Astrocyte of the hippocampus (primary cell): ENCODE data around the gene IL5RA.

ENCODE experiments used
- DNase-seq: peaks from one replicate; pipeline ENCODE4 v3.0.0; 2011; ENCODE audit warnings: low read depth, low spot score

The IL5RA gene, protein sequence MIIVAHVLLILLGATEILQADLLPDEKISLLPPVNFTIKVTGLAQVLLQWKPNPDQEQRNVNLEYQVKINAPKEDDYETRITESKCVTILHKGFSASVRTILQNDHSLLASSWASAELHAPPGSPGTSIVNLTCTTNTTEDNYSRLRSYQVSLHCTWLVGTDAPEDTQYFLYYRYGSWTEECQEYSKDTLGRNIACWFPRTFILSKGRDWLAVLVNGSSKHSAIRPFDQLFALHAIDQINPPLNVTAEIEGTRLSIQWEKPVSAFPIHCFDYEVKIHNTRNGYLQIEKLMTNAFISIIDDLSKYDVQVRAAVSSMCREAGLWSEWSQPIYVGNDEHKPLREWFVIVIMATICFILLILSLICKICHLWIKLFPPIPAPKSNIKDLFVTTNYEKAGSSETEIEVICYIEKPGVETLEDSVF

DNA sequence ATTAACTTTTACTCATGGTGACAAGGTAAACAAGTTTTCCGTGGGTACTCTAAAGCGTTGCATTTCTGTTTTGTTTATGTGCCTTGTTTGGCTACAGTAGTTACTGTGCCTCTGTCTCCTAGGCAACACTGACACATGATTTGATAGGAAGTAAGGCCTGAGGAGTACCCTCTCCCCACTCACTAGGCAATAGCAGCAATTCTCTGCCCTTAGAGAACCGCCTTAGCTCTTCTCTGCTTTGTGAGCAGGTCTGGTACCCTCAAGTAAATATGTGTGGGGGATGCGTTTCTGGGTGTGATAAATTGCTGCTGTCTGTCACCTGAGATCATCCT lies at the start of gene IL5RA:
Gene IL5RA, minus strand, starts transcription at position 76 of the 332 bp plus-strand sequence. CDS start 5,390 bp downstream, outside the sequence.
- peak; percentile 12 for DNase-seq

GRCh38 chr3:3157484-3157883 lies 47.3 kb upstream of the IL5RA start:
- no peak for DNase-seq

- DNase-seq, result peak; percentile 52
These were observed 44.9 kb upstream of the IL5RA start for GRCh38 chr3:3154879-3155610.

GRCh38 chr3:3151513-3151912 lies 41.3 kb upstream of the IL5RA start:
- DNase-seq, result no peak

DNA sequence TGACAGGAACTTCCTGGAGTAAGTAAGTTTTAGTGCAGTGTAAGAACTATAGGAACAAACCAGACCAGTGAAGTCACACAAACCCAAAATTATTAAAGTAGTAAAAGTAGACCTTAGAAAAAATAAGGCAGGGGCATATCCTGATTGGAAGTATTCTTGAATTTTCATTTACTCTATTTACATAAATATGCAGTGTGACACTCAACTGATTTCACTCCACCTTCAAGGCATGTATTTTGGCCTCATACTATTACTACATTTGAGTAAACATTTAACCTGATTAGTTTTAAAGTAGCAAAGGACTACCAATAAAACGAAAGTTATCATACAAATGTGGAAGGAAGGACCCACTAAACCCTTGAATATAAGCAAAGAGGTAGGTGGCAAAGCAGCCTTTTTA lies 39.4 kb upstream of the IL5RA start:
- no peak for DNase-seq

DNA sequence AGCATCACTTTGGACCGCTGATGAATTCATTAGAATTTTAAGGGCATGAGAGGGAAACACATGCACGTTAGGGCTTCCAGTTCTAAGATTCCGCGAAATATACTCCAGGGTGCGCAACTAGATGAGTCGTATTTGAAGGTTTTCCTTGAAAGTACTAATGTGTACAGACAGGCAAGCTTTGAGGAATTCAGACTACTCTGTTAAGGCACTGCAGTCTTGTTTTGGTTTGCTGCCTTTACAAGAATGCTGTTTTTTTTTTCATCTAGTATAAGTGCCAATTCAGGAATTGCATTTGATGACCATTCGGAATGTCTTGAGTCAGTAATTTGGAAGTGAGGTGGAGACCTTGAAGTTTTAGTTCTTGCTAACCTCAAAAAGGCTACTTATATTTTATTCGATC lies 35.7 kb upstream of the IL5RA start:
- peak; percentile 75 for DNase-seq

DNA sequence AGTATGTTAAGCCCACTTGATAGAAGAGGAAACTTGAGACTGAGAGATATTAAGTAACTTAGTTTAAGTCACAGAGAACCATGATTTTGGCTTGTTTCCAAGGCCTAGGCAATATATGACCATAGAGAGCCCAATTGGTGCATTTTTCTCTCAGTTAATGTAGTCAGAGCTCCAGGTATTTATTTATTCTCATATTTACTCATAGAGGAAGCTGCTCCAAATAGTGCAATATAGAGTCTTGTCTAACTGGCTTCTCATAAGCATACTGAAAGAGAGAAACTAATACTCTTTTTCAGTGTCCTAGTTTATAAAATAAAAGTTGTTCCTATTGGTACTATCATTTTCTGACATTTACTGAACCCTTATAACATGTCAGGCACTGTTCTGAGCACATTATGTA lies 31.8 kb upstream of the IL5RA start:
- DNase-seq, result no peak

- no peak for DNase-seq
These were observed 27.4 kb upstream of the IL5RA start for GRCh38 chr3:3137526-3137925.

DNA sequence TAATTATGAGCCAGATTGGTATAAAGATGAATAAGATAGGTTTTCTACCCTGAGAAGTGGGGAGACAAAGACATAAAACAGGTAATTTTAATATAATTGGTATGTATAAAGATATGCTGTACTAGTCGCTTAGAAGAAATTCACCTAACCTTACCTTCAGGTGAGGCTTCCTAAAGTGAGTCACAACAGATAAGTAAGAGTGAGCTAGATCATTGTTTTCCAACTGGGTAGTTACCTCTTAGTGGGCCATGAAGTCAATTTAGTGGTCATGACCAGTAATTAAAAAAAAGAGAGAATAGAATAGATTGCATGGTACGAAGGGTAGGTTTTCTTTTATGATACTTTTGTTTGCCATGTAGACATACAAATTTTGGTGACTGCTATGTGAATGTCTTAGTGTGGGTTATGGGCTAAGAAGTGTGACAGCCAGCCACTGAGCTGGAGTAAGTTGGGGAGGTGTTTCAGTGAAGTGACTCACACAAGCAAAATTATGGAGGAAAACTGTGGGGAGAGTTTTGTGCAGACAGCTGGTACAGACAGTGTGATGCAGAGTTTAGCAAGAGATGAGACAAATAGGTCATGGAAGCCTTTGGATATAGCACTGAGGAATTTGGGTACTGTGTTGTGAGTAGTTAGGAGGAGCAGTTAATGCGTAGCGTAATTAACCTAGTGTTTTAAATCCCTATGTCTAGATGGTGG lies 24.7 kb upstream of the IL5RA start:
- DNase-seq, result no peak

- no peak for DNase-seq
These were observed 23.3 kb upstream of the IL5RA start for GRCh38 chr3:3133500-3133899.

DNA sequence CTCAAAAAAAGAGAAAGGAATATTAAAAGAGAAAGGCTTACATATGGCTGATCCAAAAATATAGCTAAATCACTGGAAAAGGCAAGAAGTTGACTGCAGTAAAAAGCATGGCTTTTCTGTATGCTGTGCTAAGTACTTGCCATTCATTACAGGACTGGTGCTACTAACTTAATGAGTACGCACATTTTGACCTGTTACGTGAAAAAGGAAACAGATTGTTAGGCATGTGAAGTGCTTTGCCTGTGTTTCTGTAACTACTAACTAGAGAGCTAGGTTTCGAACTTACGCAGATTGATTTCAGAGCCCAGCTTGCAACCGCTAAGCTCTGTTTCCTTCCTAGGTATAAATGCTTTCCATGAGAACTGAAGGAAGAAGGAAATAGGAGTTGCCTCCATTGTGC lies 19.4 kb upstream of the IL5RA start:
- no peak for DNase-seq

DNA sequence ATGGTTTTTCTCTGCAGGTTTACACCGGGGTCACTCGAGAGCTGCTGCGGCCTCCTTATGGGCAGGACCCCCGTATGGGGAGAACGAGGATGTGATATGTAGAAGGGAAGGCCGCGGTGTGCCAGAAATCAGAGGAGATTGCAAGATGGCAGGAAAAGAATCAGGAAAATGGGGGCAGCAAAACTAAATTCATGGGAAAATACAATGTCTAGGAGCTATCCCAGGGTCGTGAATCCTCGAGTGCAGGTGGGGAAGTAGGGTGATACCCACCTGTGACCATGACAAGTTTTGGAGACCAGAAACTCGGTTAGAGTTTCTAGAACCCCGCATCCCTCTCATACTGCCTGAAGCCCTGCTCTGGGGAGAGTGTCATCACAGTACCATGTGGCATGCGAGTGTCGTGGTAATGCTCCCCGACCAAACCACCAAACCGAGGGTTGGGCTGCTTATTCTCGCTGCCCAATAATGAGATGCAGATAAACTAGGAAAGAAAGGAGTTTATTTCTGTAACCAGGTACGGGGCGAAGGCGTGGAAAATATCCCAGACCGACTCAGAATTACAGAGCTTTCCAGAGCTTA lies 17.3 kb upstream of the IL5RA start:
- peak; percentile 18 for DNase-seq

- peak; percentile 98 for DNase-seq
These were observed 16.6 kb upstream of the IL5RA start, which contains the start of gene TRNT1 for GRCh38 chr3:3126477-3127431. TRNT1 (plus strand) TSS chr3:3126940; CDS start chr3:3129041, 2,101 bp downstream.

- no peak for DNase-seq
These were observed 15.8 kb upstream of the IL5RA start for GRCh38 chr3:3125977-3126376.

- no peak for DNase-seq
These were observed 9.2 kb upstream of the IL5RA start for GRCh38 chr3:3119393-3119851.

DNA sequence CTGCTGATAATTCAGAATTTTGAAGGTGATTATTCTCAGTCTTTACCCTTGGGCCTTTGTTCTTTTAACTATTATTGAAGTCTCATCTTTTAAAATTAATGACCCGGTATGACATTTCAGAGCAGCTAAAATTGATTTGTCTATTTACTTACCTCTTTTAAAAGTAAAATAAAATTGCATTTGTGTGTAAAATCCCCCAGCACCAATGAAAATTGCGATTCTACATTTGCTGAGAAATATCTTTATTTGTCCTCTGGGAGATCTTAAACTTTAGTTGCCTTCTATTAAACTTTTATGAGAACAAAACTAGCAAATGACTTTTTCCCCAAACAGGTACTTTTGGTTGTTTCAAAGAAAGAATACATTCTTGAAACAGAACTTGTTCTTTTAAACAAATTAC lies 7.5 kb upstream of the IL5RA start:
- no peak for DNase-seq

DNA sequence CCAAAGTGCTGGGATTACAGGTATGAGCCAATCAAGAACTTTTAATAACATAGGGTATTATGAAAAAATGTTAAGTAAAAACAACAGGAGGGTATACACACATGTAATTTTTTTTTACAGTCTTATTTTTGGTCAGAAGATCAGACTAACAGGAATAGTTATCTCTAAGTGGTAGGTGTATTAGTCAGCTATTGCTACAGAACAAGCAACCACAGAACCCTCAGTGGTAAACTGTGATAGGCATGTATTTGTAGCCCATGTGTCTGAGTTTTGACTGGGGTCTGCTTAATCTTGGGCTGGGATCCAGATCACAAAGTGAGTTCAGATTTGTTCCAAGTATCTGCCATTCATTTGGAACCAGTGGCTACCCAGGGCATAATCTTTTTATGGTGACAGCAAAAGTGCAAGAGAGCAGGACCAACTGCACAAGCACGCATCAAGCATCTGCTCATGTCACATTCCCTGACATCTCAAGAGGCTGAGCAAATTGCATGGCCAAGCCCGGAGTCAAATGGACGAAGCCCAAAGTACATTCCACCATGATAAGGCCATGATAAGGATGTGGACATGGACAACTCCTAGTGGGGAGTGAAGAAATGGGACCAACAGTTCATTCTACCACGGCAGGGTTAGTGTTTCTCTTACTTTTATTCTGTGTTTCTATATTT lies 3.0 kb upstream of the IL5RA start:
- DNase-seq, result no peak

DNA sequence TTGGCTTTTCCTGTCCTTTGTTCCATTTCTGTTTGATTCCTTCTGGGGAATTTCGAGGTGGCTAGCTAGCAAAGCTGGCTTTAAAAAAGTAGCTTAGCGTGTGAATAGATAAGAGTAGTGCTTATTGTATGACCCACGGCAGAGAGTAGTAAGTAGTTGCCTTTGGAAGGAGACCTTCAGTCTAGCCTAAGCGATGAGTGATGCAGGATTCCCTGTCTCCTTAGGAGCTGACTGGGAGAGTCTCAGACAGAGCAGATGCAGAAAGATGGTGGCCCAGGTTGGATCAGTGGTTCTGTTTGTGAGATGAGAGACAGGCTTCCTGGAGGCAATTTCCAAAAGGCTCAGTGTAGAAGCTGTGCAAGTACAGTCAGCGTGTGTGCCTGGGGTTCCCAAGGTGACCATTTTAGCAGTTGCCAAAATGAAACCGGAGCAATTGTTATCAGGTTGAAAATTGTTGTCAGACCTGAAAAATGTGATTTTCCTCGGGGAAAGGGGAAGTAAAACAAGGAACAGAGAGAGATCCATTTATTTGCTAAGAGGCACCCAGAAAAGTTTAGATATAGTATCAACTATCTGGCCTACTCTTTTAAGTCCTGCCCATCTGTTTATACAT lies 681 bp upstream of the IL5RA start:
- no peak for DNase-seq

DNA sequence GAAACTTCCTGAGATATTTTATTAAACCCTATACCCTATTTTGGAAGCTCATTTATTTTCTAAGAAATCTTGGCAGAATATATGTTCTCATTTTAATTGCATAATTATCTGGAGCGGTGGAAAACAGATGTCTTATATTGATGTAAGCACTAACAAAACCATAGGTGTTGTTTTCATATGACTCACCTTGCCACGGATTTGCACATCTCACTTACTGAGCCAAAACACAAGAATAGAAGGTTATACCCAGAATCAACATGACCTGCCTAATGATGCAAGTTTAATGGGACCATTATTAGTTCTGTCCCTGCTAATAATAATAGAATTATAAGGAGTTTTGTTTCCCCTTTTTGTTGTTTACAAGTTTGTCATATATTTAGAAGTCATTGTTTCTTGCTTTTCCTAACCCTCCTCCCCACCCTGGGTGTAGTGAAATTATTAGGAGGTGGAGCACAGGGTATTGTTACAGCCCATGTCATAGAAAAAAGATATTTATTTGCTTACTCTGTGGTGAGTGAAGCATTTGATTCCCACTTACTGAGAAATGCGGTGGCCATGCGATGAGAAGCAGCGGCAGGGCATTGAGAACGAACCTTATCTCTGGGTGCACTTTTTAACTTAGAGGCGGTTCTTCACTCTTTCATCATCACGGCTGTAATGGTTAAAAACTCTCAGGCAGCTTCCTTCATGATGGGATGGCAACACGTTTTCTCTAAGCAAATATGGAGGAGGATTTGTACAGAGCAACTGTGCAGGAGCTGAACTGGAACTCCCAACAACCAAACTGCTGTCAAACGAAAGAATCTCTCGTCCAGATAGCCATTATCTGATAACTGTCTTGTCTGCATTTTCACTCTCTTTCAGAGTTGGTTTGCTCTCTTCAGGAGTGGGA lies 521 bp downstream of the IL5RA start:
- DNase-seq, result no peak
